GM21717 (cell line): Measurements from ENCODE around the gene CT45A2.
"Not testable (repeated sequence)": the region's sequence is repeated elsewhere in the genome, so short reads cannot be mapped to it uniquely, and the experiment has no call there.

ENCODE experiments used
- ATAC-seq: cut with Tn5 transposase; IDR thresholded peaks from one replicate; pipeline ENCODE4 v1.9.1; 2021; ENCODE audit warnings: mild to moderate bottlenecking, moderate library complexity; ENCODE audit not compliant: unreplicated experiment

The CT45A2 gene

GRCh38 chrX:135819912-135820311 lies at the start of gene CT45A2:
Gene CT45A2, minus strand, starts transcription at chrX:135820012. Its CDS starts 3,747 bp downstream, at chrX:135816265.
- not testable (repeated sequence) for ATAC-seq

GRCh38 chrX:135854438-135854837 lies 34.6 kb upstream of the CT45A2 start, which contains the start of gene CT45A8:
Gene CT45A8, minus strand, starts transcription at chrX:135854538. Its CDS starts 3,755 bp downstream, at chrX:135850783.
- ATAC-seq: not testable (repeated sequence)

- not testable (repeated sequence) for ATAC-seq
Observed at GRCh38 chrX:135837180-135837579, 17.4 kb upstream of the CT45A2 start, which contains the start of gene CT45A7. Gene CT45A7, minus strand, starts transcription at chrX:135837280. Its CDS starts 3,747 bp downstream, at chrX:135833533.

GRCh38 chrX:135802687-135803086 lies 17.1 kb downstream of the CT45A2 start, which contains the start of gene CT45A6:
Gene CT45A6, minus strand, starts transcription at chrX:135802787. Its CDS starts 3,794 bp downstream, at chrX:135798993.
- ATAC-seq: not testable (repeated sequence)

GRCh38 chrX:135785403-135785802 lies 34.4 kb downstream of the CT45A2 start, which contains the start of gene CT45A5:
Gene CT45A5, minus strand, starts transcription at chrX:135785503. Its CDS starts 3,774 bp downstream, at chrX:135781729.
- ATAC-seq: not testable (repeated sequence)

- not testable (repeated sequence) for ATAC-seq
Observed at GRCh38 chrX:135768091-135768490, 51.7 kb downstream of the CT45A2 start, which contains the start of gene CT45A3. Gene CT45A3, minus strand, starts transcription at chrX:135768191. Its CDS starts 3,747 bp downstream, at chrX:135764444.
